Stimulated activated CD4-positive, alpha-beta T cell treated with anti-CD3 and anti-CD28 coated beads, Interleukin-4, amount 100 ng/mL, for 4 hours (primary cell): Measurements from ENCODE around the gene TXNRD2.
A peak's percentile ranks its signal among the peaks of the same experiment; 100 is the strongest.
"Not testable (repeated sequence)": the region's sequence is repeated elsewhere in the genome, so short reads cannot be mapped to it uniquely, and the experiment has no call there.

Experiments
- DNase-seq, 2 experiments: peaks; one replicate each; pipeline ENCODE4 v3.0.0-alpha.2; 2020

The TXNRD2 gene

GRCh38 chr22:19885841-19886592 lies 55.6 kb downstream of the TXNRD2 start:
- DNase-seq = no peak

- DNase-seq = no peak
Observed at GRCh38 chr22:19884954-19885751, 56.5 kb downstream of the TXNRD2 start.

- no peak for DNase-seq
Observed at GRCh38 chr22:19884161-19884953, 57.3 kb downstream of the TXNRD2 start.

- not testable (repeated sequence) for DNase-seq
Observed at GRCh38 chr22:19883446-19883845, 58.2 kb downstream of the TXNRD2 start.

- no peak for DNase-seq
Observed at GRCh38 chr22:19882446-19883381, 58.9 kb downstream of the TXNRD2 start.

- no peak for DNase-seq
Observed at GRCh38 chr22:19880786-19881569, 60.6 kb downstream of the TXNRD2 start.

GRCh38 chr22:19879992-19880785 lies 61.4 kb downstream of the TXNRD2 start:
- DNase-seq = no peak

- no peak for DNase-seq
Observed at GRCh38 chr22:19879643-19879991, 62.0 kb downstream of the TXNRD2 start.

- DNase-seq = no peak
Observed at GRCh38 chr22:19879246-19879570, 62.4 kb downstream of the TXNRD2 start.

- DNase-seq = no peak
Observed at GRCh38 chr22:19878461-19879245, 63.0 kb downstream of the TXNRD2 start.

GRCh38 chr22:19877626-19878339 lies 63.8 kb downstream of the TXNRD2 start:
- DNase-seq = no peak

- DNase-seq = no peak
Observed at GRCh38 chr22:19876941-19877625, 64.5 kb downstream of the TXNRD2 start.

- no peak for DNase-seq
Observed at GRCh38 chr22:19876314-19876940, 65.2 kb downstream of the TXNRD2 start.

GRCh38 chr22:19875531-19876313 lies 65.9 kb downstream of the TXNRD2 start:
- no peak for DNase-seq

- DNase-seq = no peak
Observed at GRCh38 chr22:19875061-19875530, 66.5 kb downstream of the TXNRD2 start.

GRCh38 chr22:19874307-19875060 lies 67.1 kb downstream of the TXNRD2 start:
- peak in 1 of 2 experiments; percentile 36 for DNase-seq
